ENCODE data around the gene TTC7B. TPM values are rescaled to one million over a fixed set of nuclear protein-coding genes. Genes with fewer than 3 reads are reported as not detected.

The TTC7B gene
- total RNA-seq, 1 experiment from 2014 or later: 70.6 TPM

DNA sequence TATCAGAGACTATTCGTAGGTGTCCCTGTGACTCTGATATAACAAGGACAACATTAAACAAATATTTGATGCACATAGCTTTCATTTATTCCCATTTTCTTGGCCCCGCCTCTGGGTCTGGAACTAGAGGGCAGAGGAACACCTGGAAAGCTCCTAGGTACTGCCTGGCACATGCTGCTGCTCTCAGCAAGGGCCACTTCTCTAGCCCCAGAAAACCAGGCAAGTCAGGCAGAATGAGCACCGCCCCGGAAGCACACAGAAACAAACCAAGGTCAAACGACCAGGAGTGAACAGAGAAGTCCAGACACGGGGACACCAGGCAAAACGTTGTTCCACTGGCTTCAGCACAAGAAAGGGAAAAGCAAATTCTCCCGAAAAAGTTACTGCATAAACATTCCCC is 76.1 kb downstream of the TTC7B start:
- Histone ChIP-seq H3K79me2 (ENCODE audit: insufficient read depth, low read length) (no peaks in the 10 kb centered on the region), H3K4me2 (ENCODE audit: low read length) (no peak overlapping the region), H3K27me3 (ENCODE audit: insufficient read depth, low read length) (no peaks in the 10 kb centered on the region), H3K9me2 (ENCODE audit: insufficient read depth) (no peaks in the 10 kb centered on the region), H2AFZ (ENCODE audit: low read depth, low read length, poor library complexity, severe bottlenecking) (no peak overlapping the region), H3K9ac (ENCODE audit: low read length) (no peak overlapping the region), H3K9me3 (ENCODE audit: control insufficient read depth in 1 of 2, insufficient read depth in 1 of 2, low read depth in 1 of 2, low read length in 2 of 2) (no peaks in the 10 kb centered on the region), H3K36me3 (ENCODE audit: control insufficient read depth in 1 of 2, insufficient read depth in 2 of 2, low read length in 2 of 2) (no peaks in the 10 kb centered on the region), H3K4me1 (ENCODE audit: control insufficient read depth in 1 of 2, insufficient read depth in 2 of 2, low read length in 2 of 2) (no peaks in the 10 kb centered on the region), H4K20me1 (ENCODE audit: insufficient read depth) (no peaks in the 10 kb centered on the region), H3K4me3 (replicated peaks in 1 of 2; ENCODE audit: low read depth in 1 of 2, low read length in 2 of 2) (no peak overlapping the region), H3K27ac (ENCODE audit: low read depth, low read length) (no peak overlapping the region)
- ATAC-seq (no peak), DNase-seq (ENCODE audit: low read depth, low spot score) (no peak)
- no TSS peak for BruUV-seq (replicated peaks)
- no peak for TF ChIP-seq ZFX (IDR thresholded peaks at IDR 0.05)
- TF ChIP-seq, protein P1, sequence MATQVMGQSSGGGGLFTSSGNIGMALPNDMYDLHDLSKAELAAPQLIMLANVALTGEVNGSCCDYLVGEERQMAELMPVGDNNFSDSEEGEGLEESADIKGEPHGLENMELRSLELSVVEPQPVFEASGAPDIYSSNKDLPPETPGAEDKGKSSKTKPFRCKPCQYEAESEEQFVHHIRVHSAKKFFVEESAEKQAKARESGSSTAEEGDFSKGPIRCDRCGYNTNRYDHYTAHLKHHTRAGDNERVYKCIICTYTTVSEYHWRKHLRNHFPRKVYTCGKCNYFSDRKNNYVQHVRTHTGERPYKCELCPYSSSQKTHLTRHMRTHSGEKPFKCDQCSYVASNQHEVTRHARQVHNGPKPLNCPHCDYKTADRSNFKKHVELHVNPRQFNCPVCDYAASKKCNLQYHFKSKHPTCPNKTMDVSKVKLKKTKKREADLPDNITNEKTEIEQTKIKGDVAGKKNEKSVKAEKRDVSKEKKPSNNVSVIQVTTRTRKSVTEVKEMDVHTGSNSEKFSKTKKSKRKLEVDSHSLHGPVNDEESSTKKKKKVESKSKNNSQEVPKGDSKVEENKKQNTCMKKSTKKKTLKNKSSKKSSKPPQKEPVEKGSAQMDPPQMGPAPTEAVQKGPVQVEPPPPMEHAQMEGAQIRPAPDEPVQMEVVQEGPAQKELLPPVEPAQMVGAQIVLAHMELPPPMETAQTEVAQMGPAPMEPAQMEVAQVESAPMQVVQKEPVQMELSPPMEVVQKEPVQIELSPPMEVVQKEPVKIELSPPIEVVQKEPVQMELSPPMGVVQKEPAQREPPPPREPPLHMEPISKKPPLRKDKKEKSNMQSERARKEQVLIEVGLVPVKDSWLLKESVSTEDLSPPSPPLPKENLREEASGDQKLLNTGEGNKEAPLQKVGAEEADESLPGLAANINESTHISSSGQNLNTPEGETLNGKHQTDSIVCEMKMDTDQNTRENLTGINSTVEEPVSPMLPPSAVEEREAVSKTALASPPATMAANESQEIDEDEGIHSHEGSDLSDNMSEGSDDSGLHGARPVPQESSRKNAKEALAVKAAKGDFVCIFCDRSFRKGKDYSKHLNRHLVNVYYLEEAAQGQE (IDR thresholded peaks at IDR 0.05; ENCODE audit: low read depth): no peak
- TF ChIP-seq SRF (IDR thresholded peaks at IDR 0.05; ENCODE audit: low read depth): no peak
- TF ChIP-seq ELF1 (IDR thresholded peaks at IDR 0.05; ENCODE audit: borderline replicate concordance, low read depth): no peak
- no peak for TF ChIP-seq TCF7L2 (IDR thresholded peaks at IDR 0.05; ENCODE audit: borderline replicate concordance, extremely low read depth, insufficient read depth, insufficient read length)
- no peak for TF ChIP-seq EGR1 (IDR thresholded peaks at IDR 0.05; ENCODE audit: low read depth)
- no peak for TF ChIP-seq JUND (IDR thresholded peaks at IDR 0.05)
- TF ChIP-seq FOSL1 (IDR thresholded peaks at IDR 0.05; ENCODE audit: low read depth): no peak
- TF ChIP-seq YY1 (IDR thresholded peaks at IDR 0.05; ENCODE audit: extremely low read depth, insufficient replicate concordance, low read depth, low read length): no peak
- TF ChIP-seq, protein P2, sequence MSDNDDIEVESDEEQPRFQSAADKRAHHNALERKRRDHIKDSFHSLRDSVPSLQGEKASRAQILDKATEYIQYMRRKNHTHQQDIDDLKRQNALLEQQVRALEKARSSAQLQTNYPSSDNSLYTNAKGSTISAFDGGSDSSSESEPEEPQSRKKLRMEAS (IDR thresholded peaks at IDR 0.05): no peak
- TF ChIP-seq ZNF274 (IDR thresholded peaks at IDR 0.05; ENCODE audit: low read depth, low read length): no peak
- no peak for TF ChIP-seq SIN3A (IDR thresholded peaks at IDR 0.05; ENCODE audit: low read depth)
- TF ChIP-seq RAD21 (IDR thresholded peaks at IDR 0.05; ENCODE audit: low read depth): no peak
- TF ChIP-seq POLR2A (IDR thresholded peaks at IDR 0.05; ENCODE audit: borderline replicate concordance, extremely low read depth, insufficient read depth, insufficient read length): no peak
- TF ChIP-seq, protein P3, sequence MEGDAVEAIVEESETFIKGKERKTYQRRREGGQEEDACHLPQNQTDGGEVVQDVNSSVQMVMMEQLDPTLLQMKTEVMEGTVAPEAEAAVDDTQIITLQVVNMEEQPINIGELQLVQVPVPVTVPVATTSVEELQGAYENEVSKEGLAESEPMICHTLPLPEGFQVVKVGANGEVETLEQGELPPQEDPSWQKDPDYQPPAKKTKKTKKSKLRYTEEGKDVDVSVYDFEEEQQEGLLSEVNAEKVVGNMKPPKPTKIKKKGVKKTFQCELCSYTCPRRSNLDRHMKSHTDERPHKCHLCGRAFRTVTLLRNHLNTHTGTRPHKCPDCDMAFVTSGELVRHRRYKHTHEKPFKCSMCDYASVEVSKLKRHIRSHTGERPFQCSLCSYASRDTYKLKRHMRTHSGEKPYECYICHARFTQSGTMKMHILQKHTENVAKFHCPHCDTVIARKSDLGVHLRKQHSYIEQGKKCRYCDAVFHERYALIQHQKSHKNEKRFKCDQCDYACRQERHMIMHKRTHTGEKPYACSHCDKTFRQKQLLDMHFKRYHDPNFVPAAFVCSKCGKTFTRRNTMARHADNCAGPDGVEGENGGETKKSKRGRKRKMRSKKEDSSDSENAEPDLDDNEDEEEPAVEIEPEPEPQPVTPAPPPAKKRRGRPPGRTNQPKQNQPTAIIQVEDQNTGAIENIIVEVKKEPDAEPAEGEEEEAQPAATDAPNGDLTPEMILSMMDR (IDR thresholded peaks at IDR 0.05 in 2 of 3, conservative IDR thresholded peaks at IDR 0.05 in 1 of 3; ENCODE audit: borderline replicate concordance in 1 of 3, insufficient read depth in 1 of 3, low read depth in 2 of 3, low read length in 2 of 3): no peak
- TF ChIP-seq EZH2 (IDR thresholded peaks at IDR 0.05): no peak
- TF ChIP-seq CBX3 (IDR thresholded peaks at IDR 0.05; ENCODE audit: low read depth): no peak
- CTCF ChIA-PET: no interaction called here
- intact Hi-C loops (cut with micrococcal nuclease): no loop called here
- POLR2A ChIA-PET: no interaction called here
- RAD21 ChIA-PET (ENCODE audit: low non-redundant PET in 1 of 2, low total read pairs in 2 of 2, uncharacterized antibody in 2 of 2, unreplicated experiment in 2 of 2): no interaction called here
